Effector CD8-positive, alpha-beta T cell (primary cell): ENCODE measurements around the gene SSTR4.
"Not testable (repeated sequence)": the region's sequence is repeated elsewhere in the genome, so short reads cannot be mapped to it uniquely, and the experiment has no call there.

ENCODE experiments used
- DNase-seq: peaks from one replicate; lab custom pipeline; 2025; lab: John Stamatoyannopoulos, UW
- total RNA-seq, 4 experiments: gene quantifications; one replicate each; lab custom pipeline; 2026; lab: John Stamatoyannopoulos, UW

SSTR4 gene, protein sequence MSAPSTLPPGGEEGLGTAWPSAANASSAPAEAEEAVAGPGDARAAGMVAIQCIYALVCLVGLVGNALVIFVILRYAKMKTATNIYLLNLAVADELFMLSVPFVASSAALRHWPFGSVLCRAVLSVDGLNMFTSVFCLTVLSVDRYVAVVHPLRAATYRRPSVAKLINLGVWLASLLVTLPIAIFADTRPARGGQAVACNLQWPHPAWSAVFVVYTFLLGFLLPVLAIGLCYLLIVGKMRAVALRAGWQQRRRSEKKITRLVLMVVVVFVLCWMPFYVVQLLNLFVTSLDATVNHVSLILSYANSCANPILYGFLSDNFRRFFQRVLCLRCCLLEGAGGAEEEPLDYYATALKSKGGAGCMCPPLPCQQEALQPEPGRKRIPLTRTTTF
- total RNA-seq: 0 reads per million in 4 experiments

DNA sequence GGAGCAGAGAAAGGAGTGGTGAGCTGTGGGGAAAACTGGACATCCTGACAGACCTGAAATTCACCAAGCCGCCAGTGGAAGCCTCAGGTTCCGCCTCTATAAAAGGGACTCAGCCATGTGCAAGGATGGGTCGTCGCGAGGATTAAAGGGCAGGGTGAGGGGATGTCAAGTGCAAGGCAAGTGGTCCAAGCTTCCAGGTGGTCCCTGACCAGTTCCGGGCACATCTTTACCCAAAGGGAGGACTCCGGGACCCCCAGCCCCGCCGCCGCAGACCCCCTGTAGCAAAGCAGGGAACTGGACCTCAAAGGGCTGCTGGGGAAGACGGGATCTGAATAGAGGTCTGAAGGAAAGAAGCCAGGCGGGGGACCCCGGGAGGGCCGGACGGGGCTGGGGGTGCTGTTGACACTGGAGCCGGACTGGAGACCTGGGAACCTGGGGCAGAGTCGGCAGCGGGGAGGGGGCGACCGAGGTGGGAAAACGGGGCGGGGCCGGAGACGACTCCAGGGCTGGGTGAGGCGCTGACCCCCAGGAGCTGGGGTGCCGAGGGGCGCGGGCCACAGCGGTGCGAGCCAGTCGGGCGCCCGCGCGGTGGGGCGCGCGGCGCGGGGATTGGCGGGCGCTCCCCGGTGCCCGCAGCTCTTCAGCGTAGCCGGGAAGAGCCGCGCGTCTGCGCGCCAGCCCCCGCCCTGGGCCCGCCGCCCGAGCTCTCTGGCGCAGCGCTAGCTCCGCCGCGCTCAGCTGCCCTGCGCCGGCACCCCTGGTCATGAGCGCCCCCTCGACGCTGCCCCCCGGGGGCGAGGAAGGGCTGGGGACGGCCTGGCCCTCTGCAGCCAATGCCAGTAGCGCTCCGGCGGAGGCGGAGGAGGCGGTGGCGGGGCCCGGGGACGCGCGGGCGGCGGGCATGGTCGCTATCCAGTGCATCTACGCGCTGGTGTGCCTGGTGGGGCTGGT is at the start of gene SSTR4:
SSTR4 (plus strand) TSS at position 592 of the 951 bp plus-strand sequence; CDS start at position 764, 172 bp downstream.
- DNase-seq: no peak

DNA sequence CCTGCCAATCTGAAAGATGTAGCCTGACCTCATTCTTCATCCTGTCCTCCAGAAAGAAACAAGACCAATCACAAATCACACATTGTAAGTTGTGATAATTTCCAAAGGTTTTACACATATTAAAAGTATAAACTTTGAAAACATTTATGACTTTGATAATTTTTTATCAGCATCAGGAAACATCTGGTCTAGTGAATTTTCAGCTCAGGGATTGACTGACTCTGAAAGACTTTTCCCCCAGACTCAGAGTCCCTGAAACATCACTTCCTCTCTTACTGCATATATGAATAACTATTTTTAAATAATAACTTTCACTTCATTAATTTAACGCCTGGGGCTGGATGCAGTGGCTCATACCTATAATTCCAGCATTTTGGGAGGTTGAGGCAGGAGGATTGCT is 48.5 kb upstream of the SSTR4 start:
- DNase-seq: no peak

DNA sequence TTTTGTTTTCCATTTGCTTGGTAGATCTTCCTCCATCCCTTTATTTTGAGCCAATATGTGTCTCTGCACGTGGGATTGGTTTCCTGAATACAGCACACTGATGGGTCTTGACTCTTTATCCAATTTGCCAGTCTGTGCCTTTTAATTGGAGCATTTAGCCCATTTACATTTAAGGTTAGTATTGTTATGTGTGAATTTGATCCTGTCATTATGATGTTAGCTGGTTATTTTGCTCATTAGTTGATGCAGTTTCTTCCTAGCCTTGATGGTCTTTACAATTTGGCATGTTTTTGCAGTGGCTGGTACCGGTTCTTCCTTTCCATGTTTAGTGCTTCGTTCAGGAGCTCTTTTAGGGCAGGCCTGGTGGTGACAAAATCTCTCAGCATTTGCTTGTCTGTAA is 43.7 kb upstream of the SSTR4 start:
- not testable (repeated sequence) for DNase-seq

DNA sequence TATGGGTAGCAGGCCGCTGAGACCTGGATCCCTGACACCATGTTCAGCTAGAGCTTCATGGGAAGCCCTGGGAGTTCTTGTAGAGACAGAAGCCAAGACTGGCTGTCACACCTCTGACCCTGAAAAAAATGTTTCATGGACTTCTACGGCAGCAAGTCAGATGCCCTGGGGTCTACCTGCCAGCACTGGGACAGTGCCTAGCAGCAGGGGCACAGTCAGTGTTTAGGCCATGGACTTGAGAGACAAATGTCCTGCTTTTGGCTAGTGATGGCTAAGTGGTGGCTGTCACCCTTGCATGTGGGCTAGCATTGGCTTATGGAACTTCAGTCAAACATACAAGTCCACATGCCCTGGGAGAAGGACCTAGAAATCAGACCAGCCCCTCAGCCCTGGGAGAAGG is 41.3 kb upstream of the SSTR4 start:
- DNase-seq: no peak

DNA sequence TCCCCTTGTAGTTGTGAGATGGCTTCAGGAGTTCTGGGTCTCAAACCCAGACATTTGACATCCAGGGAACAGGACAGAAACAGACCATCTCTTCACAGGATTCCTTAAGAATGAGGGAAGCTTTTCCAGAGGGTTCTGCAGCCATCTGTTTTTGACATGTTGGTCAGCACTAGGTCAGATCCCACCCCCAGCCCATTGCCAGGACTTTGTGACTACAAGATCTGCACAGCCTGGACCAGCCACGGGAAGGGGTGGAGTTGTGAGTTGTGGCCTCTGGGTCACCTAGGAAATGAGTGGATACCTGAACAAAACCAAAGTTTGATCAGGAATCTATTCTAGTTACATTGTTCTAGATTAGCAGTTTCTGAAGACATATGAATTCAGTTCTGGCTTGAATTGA is 39.2 kb upstream of the SSTR4 start:
- no peak for DNase-seq

DNA sequence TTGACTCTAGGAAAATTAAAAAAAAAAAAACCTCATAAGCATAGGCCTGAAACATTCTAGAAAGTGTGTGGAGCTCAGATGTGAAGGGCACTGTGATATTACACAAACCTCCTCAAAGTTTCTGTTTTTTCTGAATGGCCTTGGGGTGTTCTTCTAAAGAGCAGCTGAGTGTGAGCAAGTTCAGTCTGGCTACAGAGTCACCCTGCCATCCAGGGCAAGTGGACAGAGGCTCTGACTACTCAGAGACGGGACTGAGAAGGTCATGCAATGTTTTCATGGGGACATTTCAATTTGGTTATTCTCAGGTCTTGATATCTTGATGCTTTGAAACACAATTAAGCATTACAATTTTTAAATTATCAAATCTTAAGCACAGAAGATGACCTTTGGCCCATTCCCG is 36.6 kb upstream of the SSTR4 start:
- DNase-seq: no peak

DNA sequence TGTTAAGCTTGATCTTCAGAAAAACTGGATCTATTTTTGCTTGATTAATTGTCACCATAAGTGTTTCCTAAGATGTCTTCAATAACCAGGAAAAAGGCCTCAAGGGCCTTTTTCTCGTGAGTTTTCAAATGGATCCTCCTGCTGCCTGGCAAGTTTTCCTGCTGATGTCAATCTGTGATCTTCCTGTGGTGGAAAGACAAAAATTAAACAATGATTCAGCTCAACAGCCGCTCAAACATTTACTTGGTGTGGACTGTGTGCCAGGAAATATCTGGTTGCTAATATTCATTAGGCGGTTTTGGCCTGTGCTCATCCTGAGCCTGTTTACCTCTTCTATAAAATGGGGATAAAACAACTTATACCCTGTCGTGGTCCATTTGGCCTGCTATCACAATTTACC is 35.4 kb upstream of the SSTR4 start:
- DNase-seq: no peak

DNA sequence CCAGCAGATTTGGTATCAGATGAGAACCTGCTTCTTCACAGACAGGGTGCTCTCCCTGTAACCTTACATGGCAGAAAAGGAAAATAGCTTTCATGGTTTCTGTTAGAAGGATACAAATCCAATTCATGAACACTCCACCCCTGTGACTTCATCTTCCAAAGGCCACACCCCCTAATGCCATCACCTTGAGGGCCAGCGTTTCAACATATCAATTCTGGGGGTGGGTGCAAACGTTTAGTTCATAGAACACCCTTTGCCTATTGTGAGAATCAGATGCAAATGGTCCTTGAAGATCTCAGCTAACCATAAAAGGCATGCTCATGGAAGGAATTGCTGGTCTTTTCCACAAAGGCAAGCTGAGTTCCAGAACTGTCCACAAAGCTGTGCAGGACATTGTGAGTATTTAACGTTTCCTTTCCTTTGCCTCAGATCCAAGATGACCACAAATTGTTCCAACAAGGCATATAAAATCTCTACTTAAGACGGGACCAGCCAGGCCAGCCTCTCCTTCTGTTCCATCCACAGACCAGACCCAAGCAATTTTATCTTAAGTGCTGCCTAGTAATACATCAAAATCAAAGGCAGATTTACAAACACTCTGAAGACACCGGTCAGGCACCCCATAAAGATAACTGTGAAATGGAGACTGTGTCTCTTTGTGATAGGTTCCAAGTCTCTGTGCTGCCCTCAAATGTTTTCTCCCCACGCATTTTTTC is 34.7 kb upstream of the SSTR4 start:
- DNase-seq: no peak

DNA sequence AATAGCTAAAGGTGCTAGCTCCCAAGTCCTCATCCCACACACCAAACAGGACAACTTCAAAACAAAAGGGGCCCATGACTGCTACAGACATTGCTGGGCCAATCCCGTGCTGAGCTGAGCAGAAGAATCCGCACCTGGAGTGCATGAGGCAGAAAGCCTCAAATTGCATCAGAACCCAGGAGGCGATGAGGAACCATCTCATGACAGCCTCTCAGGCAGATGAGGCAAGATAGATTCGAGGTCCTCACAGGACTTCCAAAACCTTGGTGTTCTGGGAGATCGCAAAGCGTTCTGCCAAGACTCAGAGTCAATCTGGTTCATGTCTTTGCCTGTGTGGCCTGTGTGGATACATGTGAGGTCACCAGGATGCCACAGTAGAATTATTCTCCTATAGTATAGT is 32.8 kb upstream of the SSTR4 start:
- DNase-seq: no peak

DNA sequence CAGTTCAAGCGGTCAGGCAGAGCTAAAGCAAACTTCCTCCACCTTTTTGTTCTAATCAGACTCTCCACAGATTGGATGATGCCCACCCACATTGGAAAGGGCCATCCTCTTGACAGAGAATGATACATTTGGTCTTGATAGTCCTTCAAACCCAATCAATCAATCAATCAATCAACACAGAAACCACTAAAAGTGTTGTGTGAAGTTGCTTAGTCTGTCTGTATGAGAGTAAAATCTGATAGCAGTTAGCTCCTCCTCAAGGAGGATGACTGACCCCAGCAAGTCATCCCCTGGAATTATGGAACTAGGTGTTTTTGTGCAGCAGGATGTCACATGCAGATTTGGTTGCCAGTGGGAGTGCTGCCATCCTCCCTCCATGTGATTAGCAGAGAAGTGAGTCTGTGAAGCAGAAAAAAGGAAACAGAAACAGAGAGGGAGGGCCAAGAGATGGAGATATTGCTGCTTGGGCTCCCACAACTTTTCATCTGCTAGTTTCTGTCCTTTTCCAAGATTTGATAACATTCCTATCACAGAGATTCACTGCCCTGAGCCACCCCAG is 32.0 kb upstream of the SSTR4 start:
- no peak for DNase-seq

DNA sequence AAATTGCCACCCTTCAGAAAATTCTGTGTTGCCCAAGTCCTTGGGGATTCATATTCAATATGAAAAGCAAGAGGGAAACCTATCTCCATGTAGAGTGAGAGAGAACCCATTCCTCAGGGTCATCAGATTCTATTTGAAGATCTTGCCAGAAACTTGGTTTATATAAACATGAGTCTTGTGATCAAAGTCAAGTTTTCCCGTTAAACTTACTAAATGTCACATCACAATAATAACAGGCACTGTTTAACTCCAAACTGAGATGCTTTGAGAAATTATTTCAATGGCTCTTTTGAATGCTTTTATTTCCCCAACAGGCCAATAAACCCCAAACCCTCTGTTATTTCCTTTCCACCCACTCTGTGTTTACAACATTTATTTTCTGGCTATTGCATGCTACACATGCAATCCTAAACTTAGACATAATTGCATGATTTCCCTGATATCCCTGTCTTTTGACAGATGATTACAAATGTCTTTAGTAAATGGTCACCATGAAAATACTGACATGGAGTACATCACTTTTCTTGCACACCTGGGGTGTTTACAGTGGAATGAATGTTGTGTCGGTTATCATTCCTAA is 31.1 kb upstream of the SSTR4 start:
- DNase-seq: no peak

DNA sequence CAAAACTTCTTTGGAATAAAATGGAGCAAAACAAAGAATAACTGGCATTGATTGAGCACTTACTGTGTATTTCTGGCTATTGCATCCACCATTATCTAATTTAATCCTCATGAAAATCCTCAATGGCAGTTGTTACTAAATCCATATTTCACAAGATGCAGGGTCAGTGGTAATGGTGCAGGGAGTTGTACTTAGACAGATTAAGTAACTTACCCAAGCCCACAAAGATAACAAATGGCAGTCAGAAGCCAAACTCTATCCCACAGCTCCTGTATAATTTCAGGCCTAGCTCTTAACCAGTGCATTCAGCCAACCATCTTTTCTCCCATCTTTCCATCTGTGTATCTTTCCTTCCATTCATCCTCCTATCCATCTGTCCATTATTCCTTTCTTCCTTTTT is 29.3 kb upstream of the SSTR4 start:
- no peak for DNase-seq

DNA sequence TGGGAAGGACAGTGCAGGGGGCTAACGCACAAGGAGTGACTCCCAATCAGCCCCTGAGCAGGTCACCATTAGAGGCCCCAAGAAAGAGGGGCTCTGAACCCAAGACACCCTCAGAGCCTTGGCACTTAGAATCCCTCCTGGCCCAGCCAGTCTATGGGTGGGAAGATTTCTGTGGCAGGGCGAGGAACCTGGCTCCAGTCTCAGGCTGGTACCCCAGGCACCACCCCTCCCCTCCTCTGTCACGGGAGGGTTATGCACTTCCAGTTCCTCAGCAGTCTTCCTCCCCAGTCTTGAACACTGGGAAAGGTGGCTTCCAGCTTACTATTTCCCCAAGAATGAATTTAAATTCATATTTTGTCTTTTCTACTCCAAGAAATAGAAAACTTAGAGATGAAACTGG is 27.6 kb upstream of the SSTR4 start:
- DNase-seq: no peak

DNA sequence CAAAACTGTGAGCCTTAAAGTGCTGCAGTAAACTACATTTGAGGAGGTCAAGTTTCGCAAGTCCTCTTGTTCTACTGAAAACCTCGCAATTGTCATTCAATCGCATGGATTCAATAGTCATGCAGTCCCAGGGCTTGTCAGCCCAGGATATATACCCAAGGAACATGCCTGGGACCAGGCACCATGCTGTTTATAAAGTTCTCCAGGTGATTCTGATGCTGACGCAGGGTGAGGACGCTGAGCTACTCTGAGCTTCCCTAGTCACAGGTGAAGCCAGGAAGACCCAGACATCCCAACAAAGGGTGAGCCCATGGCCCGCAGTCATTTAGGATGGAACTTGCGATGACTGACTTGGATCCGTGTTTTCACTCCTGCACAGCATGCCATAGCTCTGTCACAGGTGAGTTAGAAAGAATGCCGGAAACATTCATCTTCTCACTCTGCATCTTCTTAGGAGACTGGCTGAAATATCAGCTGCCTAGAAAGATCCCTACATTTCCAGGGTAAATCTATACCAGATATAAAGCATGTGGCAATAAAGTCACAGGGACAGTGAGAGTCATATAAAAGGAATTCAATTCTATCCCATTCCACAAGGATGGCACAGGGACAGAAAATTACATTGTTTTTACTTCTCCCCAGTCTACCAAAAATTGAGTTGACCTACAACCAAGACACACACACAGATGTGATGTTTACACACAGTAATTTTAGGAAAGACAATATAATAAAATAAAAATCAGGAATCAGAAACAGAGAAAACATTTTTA is 27.0 kb upstream of the SSTR4 start:
- DNase-seq: no peak

DNA sequence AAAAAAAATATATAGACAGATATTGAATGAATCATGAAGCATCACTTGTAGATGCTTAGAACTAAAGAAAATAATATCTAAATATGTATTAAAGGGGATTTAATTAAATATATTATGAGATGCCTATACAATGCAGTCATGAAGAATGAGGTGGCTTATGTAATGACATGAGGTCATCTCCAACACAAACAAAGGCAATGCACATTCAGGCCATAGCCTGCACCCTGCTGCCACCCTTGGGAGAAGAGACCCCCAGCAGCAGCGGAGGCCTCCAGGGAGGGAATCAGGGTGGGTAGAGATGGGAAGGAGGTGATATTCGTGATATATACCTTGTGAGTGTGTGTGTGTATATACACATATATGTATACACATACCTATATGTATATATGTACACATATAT is 26.4 kb upstream of the SSTR4 start:
- no peak for DNase-seq

DNA sequence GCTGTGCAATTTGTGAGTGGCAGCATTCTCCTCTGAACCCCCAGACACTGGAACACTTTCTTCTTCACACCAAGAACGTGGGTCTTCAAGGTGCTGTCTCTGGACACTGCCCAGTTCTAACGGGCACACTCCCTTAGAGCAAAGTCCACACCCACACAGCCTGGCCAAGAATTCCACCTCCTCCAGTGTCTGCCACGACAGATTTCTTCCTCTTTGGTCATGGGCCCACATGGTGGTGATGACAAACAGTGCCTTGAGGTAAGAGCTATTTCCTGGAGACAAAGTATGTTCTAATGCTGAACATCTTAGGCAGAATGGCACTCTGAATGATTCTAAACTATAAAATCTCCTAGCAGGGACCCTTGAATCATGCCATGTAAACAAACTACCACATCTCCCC is 25.5 kb upstream of the SSTR4 start:
- no peak for DNase-seq

DNA sequence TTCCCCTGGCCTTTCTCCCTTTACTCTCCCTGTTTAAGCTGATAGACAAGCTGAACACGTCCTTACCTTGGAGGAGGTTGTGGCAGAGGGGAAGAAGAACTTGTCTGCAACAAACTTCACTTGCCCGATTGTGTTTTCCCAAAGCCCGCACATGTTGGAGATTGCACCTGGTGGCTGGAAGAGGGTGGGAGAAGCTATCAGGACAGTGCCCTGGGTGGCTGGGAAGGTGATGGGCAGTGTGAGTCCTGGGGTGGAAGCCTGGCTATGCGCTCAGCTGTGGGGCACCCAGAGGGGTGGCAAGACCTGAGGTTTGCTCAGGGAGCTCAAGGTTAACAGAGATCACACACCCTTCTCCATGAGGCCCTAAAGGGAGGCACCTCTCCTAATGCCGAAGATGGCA is 25.0 kb upstream of the SSTR4 start:
- no peak for DNase-seq

DNA sequence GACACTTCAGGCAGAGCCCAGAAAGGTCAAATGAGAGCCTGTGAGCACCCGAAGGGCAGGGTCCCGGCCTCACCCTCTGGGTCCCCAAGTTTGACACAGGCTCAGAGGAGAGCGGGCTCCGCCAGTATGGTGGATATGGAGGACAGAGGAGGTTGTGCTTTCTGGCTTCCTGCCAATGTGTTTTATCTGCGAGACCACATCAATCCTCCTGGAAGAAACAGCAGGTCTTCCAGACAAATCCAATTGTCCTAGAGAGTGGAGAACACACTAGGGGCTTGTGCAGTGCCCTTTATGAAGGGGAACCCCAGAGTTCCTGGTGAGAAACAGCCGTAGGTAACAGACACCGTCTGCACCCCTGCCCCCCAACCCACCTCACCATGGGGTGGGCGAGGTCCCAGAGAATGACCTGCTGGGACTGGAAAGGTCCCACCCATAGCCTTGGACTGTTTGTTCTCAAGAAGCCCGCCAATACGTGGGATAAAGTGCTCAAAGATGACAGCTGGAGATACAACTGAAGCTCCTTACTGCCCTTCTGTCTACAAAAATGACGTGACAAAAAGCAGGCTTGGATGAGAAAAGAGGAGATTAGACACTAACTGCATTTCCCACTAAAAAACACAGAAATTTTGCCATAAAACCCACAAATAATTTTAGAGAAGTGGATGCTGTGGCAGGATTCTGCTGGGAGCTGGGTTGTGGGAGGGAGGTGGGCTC is 23.9 kb upstream of the SSTR4 start:
- no peak for DNase-seq

DNA sequence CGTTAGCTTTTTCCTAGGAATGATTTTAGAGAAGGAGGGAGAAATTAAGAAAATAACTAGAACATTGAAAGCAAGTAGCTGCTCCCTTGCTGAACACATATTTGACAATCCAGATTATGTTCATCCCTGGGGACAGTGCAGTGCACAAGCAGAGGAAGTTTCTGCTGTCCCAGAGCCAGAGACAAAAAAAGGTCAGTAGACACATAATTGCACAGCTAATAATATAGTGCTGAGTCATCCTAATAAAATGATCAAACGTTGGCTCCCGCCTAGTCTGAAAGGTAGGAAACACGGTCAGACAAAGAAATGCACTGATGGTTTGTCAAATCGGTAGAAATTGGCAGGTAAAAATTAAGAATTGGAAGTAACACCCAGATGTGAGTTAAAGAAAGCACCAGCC is 21.7 kb upstream of the SSTR4 start:
- DNase-seq: no peak

DNA sequence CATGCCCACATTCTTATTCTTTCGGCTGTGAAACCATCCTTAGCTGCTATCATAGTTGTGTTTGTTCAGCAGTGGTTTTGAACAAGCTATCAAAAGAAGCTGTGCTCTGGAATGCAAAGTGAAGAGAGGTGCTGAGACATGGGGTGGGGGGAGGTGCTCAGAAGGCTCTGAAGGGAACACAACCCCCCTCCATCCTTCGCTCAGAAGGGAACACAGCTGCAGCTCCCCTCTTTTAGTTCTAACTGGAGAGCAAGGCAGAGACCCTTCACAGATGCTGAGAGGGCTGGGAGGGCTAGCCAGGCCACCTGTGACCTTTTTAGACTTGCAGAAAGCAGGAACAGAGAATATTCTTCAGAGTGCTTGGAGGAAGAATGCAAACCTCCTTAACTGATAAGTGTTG is 17.6 kb upstream of the SSTR4 start:
- DNase-seq: no peak
